Epithelial cell of proximal tubule (primary cell): ENCODE measurements around the gene RUNX1. TPM values are rescaled to one million over a fixed set of nuclear protein-coding genes. Genes with fewer than 3 reads are reported as not detected.

ENCODE experiments used
- DNase-seq: peaks from one replicate; pipeline ENCODE4 v3.0.0-alpha.2; 2011; ENCODE audit warnings: low read depth
- H3K4me3 ChIP-seq: 2 replicates; pipeline ENCODE4 v1.5.1; 2011; ENCODE audit warnings: low read depth, mild to moderate bottlenecking, low read length
- CTCF ChIP-seq: conservative IDR thresholded peaks from 2 replicates; pipeline ENCODE4 v1.5.1; 2012; ENCODE audit warnings: low read depth, mild to moderate bottlenecking, low read length
- total RNA-seq: library from RNA; depleted of rRNA; stranded (reverse); fragments of >200 nt; gene quantifications from 2 replicates; pipeline ENCODE4 v1.2.3, GENCODE V29; 2015

Gene RUNX1
- total RNA-seq, 1 donor from 2014 or later = 11.3 TPM

DNA sequence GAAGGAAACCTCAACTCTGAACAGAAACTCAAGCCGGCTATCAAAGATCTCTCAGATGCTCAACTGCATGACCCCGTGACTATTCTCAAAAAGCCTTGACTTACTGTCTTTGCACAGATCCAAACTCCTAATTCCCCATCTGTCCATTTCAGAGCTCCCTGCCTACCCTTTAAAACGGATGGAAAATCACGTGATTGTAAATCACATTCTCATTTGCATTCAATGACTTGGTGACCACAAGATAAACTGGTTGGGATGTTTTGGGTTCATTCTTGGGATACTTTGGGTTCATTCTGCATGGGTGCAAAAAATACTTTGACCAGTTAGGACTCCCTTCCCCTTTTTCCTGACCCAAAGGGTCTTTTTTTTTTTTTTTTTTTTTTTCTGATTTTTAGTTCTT lies 41.3 kb upstream of the RUNX1 start:
- TF ChIP-seq CTCF = no peak
- DNase-seq = no peak

DNA sequence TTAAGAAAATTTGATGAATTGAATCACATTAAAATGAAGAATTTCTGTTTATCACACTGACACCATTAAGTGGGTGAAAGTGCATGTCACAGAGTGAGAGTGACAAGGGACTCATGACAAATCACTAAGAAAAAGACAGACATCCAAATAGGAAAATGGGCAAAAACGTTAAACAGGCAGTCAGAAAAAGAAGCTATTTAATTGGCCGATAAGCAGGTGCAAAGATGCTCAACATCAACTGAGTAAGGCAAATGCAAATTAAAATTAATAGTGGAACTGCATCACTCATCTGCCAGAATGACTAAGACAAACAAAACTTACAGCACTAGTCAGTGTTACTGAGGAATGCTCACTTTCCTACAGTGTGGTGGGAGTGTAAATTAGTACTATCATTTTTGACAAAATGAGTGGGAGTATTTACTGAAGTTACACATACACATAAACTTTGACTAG lies 39.2 kb upstream of the RUNX1 start:
- no peak for DNase-seq
- no peak for TF ChIP-seq CTCF
- H3K4me3 ChIP-seq = no peak overlapping the region

More for the DNA sequence above, 41.3 kb upstream of the RUNX1 start:
- no peak overlapping the region for H3K4me3 ChIP-seq

- no peak overlapping the region for H3K4me3 ChIP-seq
- TF ChIP-seq CTCF = no peak
- no peak for DNase-seq
These were observed 37.3 kb upstream of the RUNX1 start for GRCh38 chr21:35086357-35086756.

DNA sequence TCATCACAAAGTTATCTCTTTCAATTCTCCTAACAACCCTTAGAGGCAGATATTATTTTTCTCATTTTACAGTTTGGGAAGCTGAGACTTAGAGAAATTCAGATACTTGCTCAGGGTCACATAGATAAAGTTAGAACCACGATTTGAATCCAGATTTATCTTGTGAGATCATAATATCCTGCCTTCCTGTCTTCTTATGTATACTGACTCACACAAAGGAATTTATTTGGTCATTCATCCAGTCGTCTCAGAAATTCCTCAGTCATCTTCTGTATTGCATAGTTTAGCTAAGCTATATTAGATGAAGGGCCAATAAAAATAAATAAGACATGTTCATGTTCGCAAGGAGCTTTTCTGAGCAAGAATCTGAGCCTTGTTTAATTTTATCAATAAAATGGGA lies 35.8 kb upstream of the RUNX1 start:
- peak; percentile 53 for DNase-seq
- no peak overlapping the region for H3K4me3 ChIP-seq
- TF ChIP-seq CTCF = no peak

- TF ChIP-seq CTCF = no peak
- no peak overlapping the region for H3K4me3 ChIP-seq
- no peak for DNase-seq
These were observed 34.1 kb upstream of the RUNX1 start for GRCh38 chr21:35083246-35083645.

- TF ChIP-seq CTCF = no peak
- no peak for DNase-seq
- no peak overlapping the region for H3K4me3 ChIP-seq
These were observed 32.8 kb upstream of the RUNX1 start for GRCh38 chr21:35081861-35082260.

- TF ChIP-seq CTCF = no peak
- H3K4me3 ChIP-seq = no peak overlapping the region
- DNase-seq = no peak
These were observed 30.1 kb upstream of the RUNX1 start for GRCh38 chr21:35079181-35079580.
